Stimulated activated CD4-positive, alpha-beta T cell treated with anti-CD3 and anti-CD28 coated beads, Interleukin-2, amount 100 ng/mL, for 4 hours (primary cell): ENCODE measurements around the gene NCAPD3.
A peak's percentile ranks its signal among the peaks of the same experiment; 100 is the strongest.
"Not testable (repeated sequence)": the region's sequence is repeated elsewhere in the genome, so short reads cannot be mapped to it uniquely, and the experiment has no call there.

Experiments
- DNase-seq: peaks from one replicate; pipeline ENCODE4 v3.0.0-alpha.2; 2020; ENCODE audit warnings: low read depth

NCAPD3 gene

GRCh38 chr11:134223836-134224709 is at the start of gene NCAPD3, which contains the start of gene VPS26B:
Gene NCAPD3, minus strand, starts transcription at chr11:134223967. Its CDS starts 41 bp downstream, at chr11:134223926.
Gene VPS26B, plus strand, starts transcription at chr11:134224671. Its CDS starts 452 bp downstream, at chr11:134225123.
- peak; percentile 93 for DNase-seq

- DNase-seq, result no peak
Measured at GRCh38 chr11:134273317-134273712, 49.5 kb upstream of the NCAPD3 start.

- DNase-seq, result no peak
Measured at GRCh38 chr11:134272381-134273316, 48.9 kb upstream of the NCAPD3 start.

GRCh38 chr11:134271978-134272377 is 48.2 kb upstream of the NCAPD3 start:
- no peak for DNase-seq

GRCh38 chr11:134270250-134270714 is 46.5 kb upstream of the NCAPD3 start:
- no peak for DNase-seq

GRCh38 chr11:134267966-134268365 is 44.2 kb upstream of the NCAPD3 start:
- no peak for DNase-seq

- no peak for DNase-seq
Measured at GRCh38 chr11:134267461-134267860, 43.7 kb upstream of the NCAPD3 start.

- DNase-seq, result no peak
Measured at GRCh38 chr11:134266841-134267251, 43.1 kb upstream of the NCAPD3 start.

- DNase-seq, result no peak
Measured at GRCh38 chr11:134266440-134266839, 42.7 kb upstream of the NCAPD3 start.

- DNase-seq, result no peak
Measured at GRCh38 chr11:134264966-134265764, 41.4 kb upstream of the NCAPD3 start.

GRCh38 chr11:134261626-134262488 is 38.1 kb upstream of the NCAPD3 start:
- no peak for DNase-seq

- DNase-seq, result no peak
Measured at GRCh38 chr11:134260983-134261382, 37.2 kb upstream of the NCAPD3 start.

- no peak for DNase-seq
Measured at GRCh38 chr11:134260503-134260902, 36.7 kb upstream of the NCAPD3 start.

GRCh38 chr11:134258577-134258976 is 34.8 kb upstream of the NCAPD3 start:
- DNase-seq, result no peak

GRCh38 chr11:134257101-134257500 is 33.3 kb upstream of the NCAPD3 start:
- DNase-seq, result no peak

GRCh38 chr11:134255184-134255561 is 31.4 kb upstream of the NCAPD3 start:
- DNase-seq, result not testable (repeated sequence)

GRCh38 chr11:134254433-134255183 is 30.8 kb upstream of the NCAPD3 start:
- no peak for DNase-seq

GRCh38 chr11:134253188-134253993 is 29.6 kb upstream of the NCAPD3 start, which contains the start of the genes ACAD8 and THYN1:
Gene ACAD8, plus strand, starts transcription at chr11:134253568. Its CDS starts 33 bp downstream, at chr11:134253601.
Gene THYN1, minus strand, starts transcription at chr11:134253352. Its CDS starts 470 bp downstream, at chr11:134252882.
- peak; percentile 94 for DNase-seq
